ENCODE measurements around the gene FBXO48. TPM values are rescaled to one million over a fixed set of nuclear protein-coding genes. Genes with fewer than 3 reads are reported as not detected.
A peak's percentile ranks its signal among the peaks of the same experiment; 100 is the strongest.
"Not testable (repeated sequence)": the region's sequence is repeated elsewhere in the genome, so short reads cannot be mapped to it uniquely, and the experiment has no call there.

Gene FBXO48
- total RNA-seq, result 1.2 TPM
- 0.68 TPM for polyA plus RNA-seq

DNA sequence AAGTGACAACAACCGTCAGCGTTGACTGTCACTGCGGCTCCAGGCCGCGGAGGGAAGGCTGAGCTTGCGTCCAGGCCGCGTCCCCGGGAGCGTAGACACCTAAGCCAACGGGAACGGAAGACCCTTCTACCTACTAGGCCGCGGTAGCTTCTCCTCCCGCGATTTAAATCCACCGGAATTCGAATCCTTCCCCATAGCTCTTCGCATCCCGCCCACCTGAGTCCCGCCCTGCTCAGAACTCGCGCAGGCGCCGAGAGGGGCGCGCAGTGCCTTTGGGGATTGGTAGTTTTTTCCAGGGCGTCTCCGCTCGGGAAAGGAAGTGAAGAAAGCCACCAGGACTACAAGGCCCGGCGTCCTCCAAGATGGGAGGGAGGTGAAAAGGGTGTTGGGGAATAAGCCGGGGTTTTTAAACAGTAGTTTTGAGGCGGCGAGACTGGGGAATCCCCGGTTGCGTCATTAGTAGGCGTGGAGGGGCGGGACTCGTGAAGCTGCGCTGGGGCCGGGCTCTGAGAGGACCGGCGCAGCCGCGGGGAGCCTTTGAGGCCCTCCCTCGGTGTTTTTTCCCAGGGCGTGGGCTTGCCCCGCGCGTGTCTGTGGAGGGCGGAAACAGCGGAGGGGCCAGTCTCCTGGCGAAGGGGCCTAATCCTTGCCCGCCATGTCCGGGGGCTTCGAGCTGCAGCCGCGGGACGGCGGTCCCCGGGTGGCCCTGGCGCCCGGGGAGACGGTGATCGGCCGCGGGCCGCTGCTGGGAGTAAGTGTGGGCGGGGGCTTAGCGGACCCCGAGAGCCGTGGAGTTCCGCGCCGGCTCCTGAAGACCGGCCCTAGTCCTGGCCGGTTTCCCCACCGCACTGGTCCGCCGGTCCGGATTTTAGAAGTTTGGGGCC is at the start of gene FBXO48, which contains the start of gene APLF:
TSS of gene FBXO48 (minus strand) at position 218 of the 884 bp plus-strand sequence. CDS start 2,149 bp downstream, outside the sequence.
TSS of gene APLF (plus strand) at position 509 of the 884 bp plus-strand sequence. CDS start at position 656, 147 bp downstream.
- WGBS, result under 1% methylated on average over 82 of the region's 82 CpGs
- no peaks in the 10 kb centered on the region for H3K36me3 ChIP-seq (ENCODE audit: insufficient read depth)
- H3K4me1 ChIP-seq (ENCODE audit: insufficient read depth), result no peaks in the 10 kb centered on the region
- peak within 1 kb of the TSS; percentile 89 for H3K27ac ChIP-seq (ENCODE audit: low read depth)
- DNase-seq (ENCODE audit: extremely low spot score), result peak; percentile 100
- H3K4me3 ChIP-seq (ENCODE audit: low read depth, low read length), result peak within 1 kb of the TSS; percentile 80

GRCh38 chr2:68516051-68516955 is 49.2 kb upstream of the FBXO48 start:
- no peak overlapping the region for H3K4me3 ChIP-seq (ENCODE audit: low read depth, low read length)
- 87% methylated on average over 5 of the region's 5 CpGs for WGBS
- no peaks in the 10 kb centered on the region for H3K36me3 ChIP-seq (ENCODE audit: insufficient read depth)
- H3K27ac ChIP-seq (ENCODE audit: low read depth), result no peak overlapping the region
- DNase-seq (ENCODE audit: extremely low spot score), result no peak
- no peaks in the 10 kb centered on the region for H3K4me1 ChIP-seq (ENCODE audit: insufficient read depth)

DNA sequence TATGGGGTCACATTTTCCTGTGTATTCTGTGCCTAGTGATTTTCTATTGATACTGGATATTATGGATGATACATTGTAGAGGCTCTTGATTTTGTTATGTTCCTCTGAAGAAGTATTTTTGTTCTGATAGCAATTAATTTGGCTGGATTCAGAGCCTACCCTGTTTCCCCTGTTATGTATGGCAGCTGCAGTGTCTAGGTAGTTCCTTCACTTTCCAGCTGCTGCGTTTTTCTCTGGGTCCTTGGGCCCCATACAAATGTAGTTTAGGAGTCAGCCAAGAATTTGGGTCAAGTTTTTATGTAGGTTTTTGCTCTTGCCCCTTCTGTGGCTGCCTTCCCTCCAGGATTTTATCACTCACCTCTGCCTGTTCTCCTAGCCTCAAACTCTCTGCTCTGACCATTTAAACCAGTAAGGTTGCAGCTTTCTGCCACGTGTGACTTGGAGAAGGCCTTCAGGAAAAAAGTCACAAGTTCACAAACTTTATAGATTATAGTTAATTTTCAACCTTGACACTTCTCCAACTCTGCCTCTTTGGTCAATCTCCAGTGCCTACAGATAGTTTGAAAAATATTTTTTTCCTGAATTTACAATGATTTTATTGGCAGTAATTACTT is 47.3 kb upstream of the FBXO48 start:
- Histone ChIP-seq H3K4me3 (ENCODE audit: low read depth, low read length) (no peak overlapping the region), H3K36me3 (ENCODE audit: insufficient read depth) (no peaks in the 10 kb centered on the region), H3K4me1 (ENCODE audit: insufficient read depth) (no peaks in the 10 kb centered on the region), H3K27ac (ENCODE audit: low read depth) (no peak overlapping the region)
- 56% methylated on average over 2 of the region's 2 CpGs for WGBS
- no peak for DNase-seq (ENCODE audit: extremely low spot score)

DNA sequence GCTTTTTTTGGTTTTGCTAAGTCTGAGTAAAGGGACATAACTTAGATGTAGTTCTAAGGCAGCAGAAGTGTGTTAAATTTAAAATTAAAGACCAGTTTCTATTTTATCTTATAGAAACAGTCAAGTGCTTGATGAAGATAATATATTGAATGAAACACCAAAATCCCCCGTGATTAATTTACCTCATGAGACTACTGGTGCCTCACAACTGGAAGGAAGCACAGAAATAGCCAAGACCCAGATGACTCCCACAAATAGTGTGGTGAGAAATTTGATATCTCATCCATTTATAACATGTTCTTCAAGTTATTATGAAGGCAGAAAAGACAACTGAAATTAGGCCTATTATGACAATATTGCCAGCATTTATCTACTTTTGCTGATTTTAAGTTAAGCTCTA is 45.9 kb upstream of the FBXO48 start:
- Histone ChIP-seq H3K27ac (ENCODE audit: low read depth) (no peak overlapping the region), H3K36me3 (ENCODE audit: insufficient read depth) (no peaks in the 10 kb centered on the region), H3K4me1 (ENCODE audit: insufficient read depth) (no peaks in the 10 kb centered on the region), H3K4me3 (ENCODE audit: low read depth, low read length) (no peak overlapping the region)
- WGBS, result 60% methylated on average over 1 of the region's 1 CpG
- DNase-seq (ENCODE audit: extremely low spot score), result no peak

GRCh38 chr2:68512326-68512725 is 45.2 kb upstream of the FBXO48 start:
- no peaks in the 10 kb centered on the region for H3K4me1 ChIP-seq (ENCODE audit: insufficient read depth)
- no peak overlapping the region for H3K27ac ChIP-seq (ENCODE audit: low read depth)
- no peaks in the 10 kb centered on the region for H3K36me3 ChIP-seq (ENCODE audit: insufficient read depth)
- DNase-seq (ENCODE audit: extremely low spot score), result no peak
- no peak overlapping the region for H3K4me3 ChIP-seq (ENCODE audit: low read depth, low read length)
- 68% methylated on average over 3 of the region's 3 CpGs for WGBS

GRCh38 chr2:68506170-68506569 is 39.1 kb upstream of the FBXO48 start:
- WGBS, result 76% methylated on average over 3 of the region's 3 CpGs
- no peak for DNase-seq (ENCODE audit: extremely low spot score)
- H3K4me1 ChIP-seq (ENCODE audit: insufficient read depth), result no peaks in the 10 kb centered on the region
- H3K36me3 ChIP-seq (ENCODE audit: insufficient read depth), result peaks cover 2% of the 10 kb centered on the region
- H3K4me3 ChIP-seq (ENCODE audit: low read depth, low read length), result no peak overlapping the region
- no peak overlapping the region for H3K27ac ChIP-seq (ENCODE audit: low read depth)

- no peak overlapping the region for H3K27ac ChIP-seq (ENCODE audit: low read depth)
- no peaks in the 10 kb centered on the region for H3K4me1 ChIP-seq (ENCODE audit: insufficient read depth)
- H3K36me3 ChIP-seq (ENCODE audit: insufficient read depth), result peaks cover 2% of the 10 kb centered on the region
- WGBS, result 98% methylated on average over 2 of the region's 2 CpGs
- H3K4me3 ChIP-seq (ENCODE audit: low read depth, low read length), result no peak overlapping the region
- DNase-seq (ENCODE audit: extremely low spot score), result no peak
Measured at GRCh38 chr2:68505603-68506159, 38.6 kb upstream of the FBXO48 start.

- Histone ChIP-seq H3K4me3 (ENCODE audit: low read depth, low read length) (no peak overlapping the region), H3K4me1 (ENCODE audit: insufficient read depth) (no peaks in the 10 kb centered on the region), H3K36me3 (ENCODE audit: insufficient read depth) (peaks cover 2% of the 10 kb centered on the region), H3K27ac (ENCODE audit: low read depth) (no peak overlapping the region)
- WGBS, result 80% methylated on average over 5 of the region's 5 CpGs
- no peak for DNase-seq (ENCODE audit: extremely low spot score)
Measured at GRCh38 chr2:68501768-68502167, 34.7 kb upstream of the FBXO48 start.

DNA sequence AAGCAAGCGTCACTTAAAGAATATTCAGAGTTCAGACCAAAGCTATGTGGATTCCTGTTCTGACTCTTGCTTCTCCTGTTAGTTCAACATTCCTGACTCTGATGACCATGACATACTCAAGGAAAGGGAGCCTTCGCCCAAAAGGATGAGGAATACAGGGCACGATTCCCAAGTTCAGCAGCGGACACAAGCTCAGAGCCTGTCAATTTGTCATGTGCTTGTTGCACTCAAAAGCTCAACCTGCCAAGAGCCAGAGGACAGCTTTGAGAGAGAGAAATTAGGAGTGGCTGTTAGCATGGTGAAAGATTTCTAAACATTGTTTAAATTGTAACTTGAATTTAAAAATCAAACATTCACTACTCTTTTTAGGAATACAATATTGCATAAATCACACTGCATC is 33.6 kb upstream of the FBXO48 start:
- H3K4me1 ChIP-seq (ENCODE audit: insufficient read depth), result no peaks in the 10 kb centered on the region
- H3K4me3 ChIP-seq (ENCODE audit: low read depth, low read length), result no peak overlapping the region
- no peak overlapping the region for H3K27ac ChIP-seq (ENCODE audit: low read depth)
- 90% methylated on average over 4 of the region's 4 CpGs for WGBS
- DNase-seq (ENCODE audit: extremely low spot score), result no peak
- no peaks in the 10 kb centered on the region for H3K36me3 ChIP-seq (ENCODE audit: insufficient read depth)

DNA sequence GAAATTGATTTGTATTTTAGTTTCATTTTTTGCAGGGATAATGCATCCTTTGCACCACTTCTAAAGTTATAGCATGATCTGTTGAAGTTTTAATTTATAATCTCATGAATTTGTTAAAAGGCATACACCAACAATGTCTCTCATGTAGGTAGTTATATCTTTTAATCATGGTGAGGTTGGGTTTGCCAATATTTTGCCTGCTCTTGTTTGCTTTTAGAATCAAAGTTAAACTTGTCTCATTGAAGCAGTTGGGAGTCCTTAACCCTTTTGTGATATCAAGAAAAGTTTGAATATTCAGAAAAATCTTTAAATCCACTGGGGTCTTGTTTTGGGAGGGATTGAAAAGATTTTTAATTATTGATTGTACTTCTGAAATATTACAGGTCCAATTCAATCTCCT is 32.0 kb upstream of the FBXO48 start:
- Histone ChIP-seq H3K27ac (ENCODE audit: low read depth) (no peak overlapping the region), H3K36me3 (ENCODE audit: insufficient read depth) (no peaks in the 10 kb centered on the region), H3K4me1 (ENCODE audit: insufficient read depth) (no peaks in the 10 kb centered on the region), H3K4me3 (ENCODE audit: low read depth, low read length) (no peak overlapping the region)
- DNase-seq (ENCODE audit: extremely low spot score), result no peak

- Histone ChIP-seq H3K36me3 (ENCODE audit: insufficient read depth) (no peaks in the 10 kb centered on the region), H3K27ac (ENCODE audit: low read depth) (no peak overlapping the region), H3K4me1 (ENCODE audit: insufficient read depth) (no peaks in the 10 kb centered on the region), H3K4me3 (ENCODE audit: low read depth, low read length) (no peak overlapping the region)
- WGBS, result 95% methylated on average over 1 of the region's 1 CpG
- no peak for DNase-seq (ENCODE audit: extremely low spot score)
Measured at GRCh38 chr2:68491582-68491981, 24.5 kb upstream of the FBXO48 start.

- Histone ChIP-seq H3K4me1 (ENCODE audit: insufficient read depth) (no peaks in the 10 kb centered on the region), H3K4me3 (ENCODE audit: low read depth, low read length) (no peak overlapping the region), H3K36me3 (ENCODE audit: insufficient read depth) (no peaks in the 10 kb centered on the region), H3K27ac (ENCODE audit: low read depth) (no peak overlapping the region)
- 96% methylated on average over 1 of the region's 1 CpG for WGBS
- DNase-seq (ENCODE audit: extremely low spot score), result no peak
Measured at GRCh38 chr2:68489282-68489681, 22.2 kb upstream of the FBXO48 start.

DNA sequence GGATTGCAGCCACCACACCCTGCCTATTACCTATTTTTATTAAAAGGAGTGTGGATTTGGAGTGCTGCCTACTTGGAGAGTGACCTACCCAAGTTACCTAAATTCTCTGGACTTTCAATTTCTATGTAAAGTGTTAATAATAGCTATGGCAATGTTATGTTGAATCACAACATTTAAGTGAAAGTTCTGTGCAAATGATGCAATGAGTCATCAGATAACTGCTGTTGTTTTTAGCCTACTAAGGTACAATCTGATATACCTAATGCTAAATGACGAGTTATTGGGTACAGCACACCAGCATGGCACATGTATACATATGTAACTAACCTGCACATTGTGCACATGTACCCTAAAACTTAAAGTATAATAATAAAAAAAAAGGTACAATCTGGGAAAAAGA is 21.5 kb upstream of the FBXO48 start:
- H3K4me1 ChIP-seq (ENCODE audit: insufficient read depth); H3K27ac ChIP-seq (ENCODE audit: low read depth); H3K4me3 ChIP-seq (ENCODE audit: low read depth, low read length); H3K36me3 ChIP-seq (ENCODE audit: insufficient read depth); DNase-seq (ENCODE audit: extremely low spot score): not testable (repeated sequence)
- 84% methylated on average over 1 of the region's 1 CpG for WGBS
